Activated T-helper 1 cell treated with anti-CD3 and anti-CD28 coated beads, Interleukin-12 subunit alpha, Interleukin-12 subunit beta, Interleukin-2, Interleukin-4 antibody, amounts not matched to agents 30 ng/mL and 10 ng/mL and 1 ng/mL, durations not matched to agents 14 hours and 24 hours and 36 hours (primary cell): Measurements from ENCODE around the gene WDPCP. TPM values are rescaled to one million over a fixed set of nuclear protein-coding genes. Genes with fewer than 3 reads are reported as not detected.
"Not testable (repeated sequence)": the region's sequence is repeated elsewhere in the genome, so short reads cannot be mapped to it uniquely, and the experiment has no call there.

Source experiments
- DNase-seq: peaks from one replicate; pipeline ENCODE4 v3.0.0; 2021; ENCODE audit warnings: low spot score
- H3K27ac Mint-ChIP-seq: one replicate; pipeline ENCODE4 v1.8.0; 2021; ENCODE audit warnings: mild to moderate bottlenecking, mixed read lengths
- H3K27me3 Mint-ChIP-seq: one replicate; pipeline ENCODE4 v1.8.0; 2022; ENCODE audit warnings: mild to moderate bottlenecking, moderate library complexity, mixed read lengths; ENCODE audit not compliant: insufficient read depth
- H3K36me3 Mint-ChIP-seq: one replicate; pipeline ENCODE4 v1.8.0; 2021; ENCODE audit warnings: low read depth, mixed read lengths
- H3K4me1 Mint-ChIP-seq: one replicate; pipeline ENCODE4 v1.8.0; 2021; ENCODE audit warnings: low read depth, mixed read lengths
- H3K4me3 Mint-ChIP-seq: one replicate; pipeline ENCODE4 v1.8.0; 2021; ENCODE audit warnings: mild to moderate bottlenecking, moderate library complexity, mixed read lengths
- H3K9me3 Mint-ChIP-seq: one replicate; pipeline ENCODE4 v1.8.0; 2021; ENCODE audit warnings: mixed read lengths
- intact Hi-C: fragments of 100-400 bp; cut with micrococcal nuclease; formaldehyde crosslinking; loops from one replicate; pipeline ENCODE4 v1.15.1; 2024
- total RNA-seq: library from RNA; stranded (reverse); gene quantifications from 2 replicates; pipeline ENCODE4 v1.2.3, GENCODE V29; 2022

Gene WDPCP
- total RNA-seq, 1 donor from 2014 or later, result 7.7 TPM

DNA sequence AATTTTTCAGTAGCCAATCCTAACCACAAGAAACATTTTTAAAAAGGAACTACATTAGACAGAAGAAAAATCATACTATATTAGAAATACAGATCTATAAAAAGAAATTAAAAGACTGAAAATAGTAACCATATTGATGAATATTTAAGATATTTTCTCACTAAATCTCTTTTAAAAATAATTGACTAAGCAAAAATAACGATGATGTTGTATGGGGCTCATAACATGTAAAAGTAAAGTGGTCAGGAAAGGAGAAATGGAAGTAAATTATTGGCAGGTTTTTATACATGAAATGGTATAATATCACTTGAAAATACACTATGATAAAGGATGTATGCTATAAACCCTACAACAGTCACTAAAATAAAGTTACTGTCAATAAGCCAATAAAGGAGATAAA, 5.4 kb downstream of the WDPCP start:
- Mint-ChIP-seq H3K27ac (no peak overlapping the region), H3K4me1 (peaks cover 17% of the 10 kb centered on the region), H3K9me3 (no peaks in the 10 kb centered on the region), H3K27me3 (peaks cover 2% of the 10 kb centered on the region), H3K4me3 (no peak overlapping the region), H3K36me3 (no peaks in the 10 kb centered on the region)
- DNase-seq, result no peak
- intact Hi-C loops, result loop anchor here (10.0 kb wide), 2 partner anchors 872 to 1152 kb away; partner anchors contain the start of gene LGALSL

DNA sequence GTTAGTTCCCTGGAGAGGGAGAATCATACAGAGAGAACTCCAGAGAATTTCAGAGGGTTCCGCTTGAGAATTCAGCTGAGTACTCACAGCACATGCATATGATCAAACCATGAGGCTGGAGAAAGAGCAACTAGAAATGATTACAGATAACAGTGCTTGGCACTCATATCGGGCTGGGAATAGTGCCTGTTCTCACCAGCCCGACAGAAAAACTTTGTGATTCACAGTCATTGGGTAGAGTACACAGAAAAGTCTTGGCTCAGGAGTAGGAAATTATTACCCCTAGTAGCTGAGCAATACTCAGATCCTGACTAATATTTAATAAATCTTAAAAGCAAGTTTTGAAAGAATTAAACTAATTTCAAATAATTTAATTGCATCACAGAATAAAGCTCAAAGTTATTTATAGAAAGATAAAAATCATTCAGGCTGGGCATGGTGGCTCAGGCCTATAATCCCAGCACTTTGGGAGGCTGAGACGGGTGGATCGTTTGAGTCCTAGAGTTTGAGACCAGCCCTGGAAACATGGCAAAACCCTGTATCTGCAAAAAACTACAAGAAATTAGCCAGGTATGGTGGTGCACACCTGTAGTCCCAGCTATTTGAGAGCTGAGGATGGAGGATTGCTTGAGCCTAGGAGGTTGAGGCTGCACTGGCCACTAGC, 6.8 kb downstream of the WDPCP start:
- H3K36me3 Mint-ChIP-seq, result no peaks in the 10 kb centered on the region
- H3K9me3 Mint-ChIP-seq, result no peaks in the 10 kb centered on the region
- H3K4me3 Mint-ChIP-seq, result no peak overlapping the region
- DNase-seq, result no peak
- no peak overlapping the region for H3K27ac Mint-ChIP-seq
- peaks cover 5% of the 10 kb centered on the region for H3K4me1 Mint-ChIP-seq
- peaks cover 2% of the 10 kb centered on the region for H3K27me3 Mint-ChIP-seq
- intact Hi-C loops, result loop anchor here (10.0 kb wide), 2 partner anchors 873 to 1153 kb away; partner anchors contain the start of gene LGALSL

DNA sequence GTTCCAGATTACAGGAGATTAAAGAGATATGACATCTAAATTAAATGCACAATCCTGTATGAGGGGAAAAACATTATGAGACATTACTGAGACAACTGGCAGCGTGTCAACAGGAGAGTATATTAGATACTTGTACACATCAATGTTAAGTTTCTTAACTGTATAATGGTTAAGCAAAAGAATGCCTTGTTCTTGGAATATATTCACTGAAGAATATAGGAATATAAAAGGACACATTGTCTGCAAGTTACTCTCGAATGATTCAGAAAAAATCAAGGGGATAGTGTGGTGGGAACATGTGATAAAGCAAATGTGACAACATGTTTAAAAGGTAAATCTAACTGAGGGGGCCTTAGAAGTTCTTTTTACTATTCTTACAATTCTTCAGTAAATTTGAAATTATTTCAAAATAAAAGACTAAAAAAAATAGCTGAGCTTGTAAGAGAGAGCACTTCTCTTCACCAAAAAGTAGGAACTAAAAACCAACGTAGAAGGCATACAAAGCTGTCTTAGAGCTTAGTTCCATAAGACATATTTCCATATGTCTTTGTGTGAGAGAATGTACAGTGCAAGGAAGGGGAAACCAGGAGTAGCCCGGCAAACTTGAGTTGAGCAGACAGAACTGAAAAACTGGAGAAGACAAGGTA, 7.5 kb downstream of the WDPCP start:
- intact Hi-C loops, result loop anchor here (10.0 kb wide), 2 partner anchors 874 to 1154 kb away; partner anchors contain the start of gene LGALSL
- Mint-ChIP-seq H3K4me1 (peaks cover 5% of the 10 kb centered on the region), H3K27me3 (peaks cover 2% of the 10 kb centered on the region), H3K27ac (no peak overlapping the region), H3K9me3 (no peaks in the 10 kb centered on the region), H3K4me3 (no peak overlapping the region), H3K36me3 (no peaks in the 10 kb centered on the region)
- DNase-seq, result no peak

DNA sequence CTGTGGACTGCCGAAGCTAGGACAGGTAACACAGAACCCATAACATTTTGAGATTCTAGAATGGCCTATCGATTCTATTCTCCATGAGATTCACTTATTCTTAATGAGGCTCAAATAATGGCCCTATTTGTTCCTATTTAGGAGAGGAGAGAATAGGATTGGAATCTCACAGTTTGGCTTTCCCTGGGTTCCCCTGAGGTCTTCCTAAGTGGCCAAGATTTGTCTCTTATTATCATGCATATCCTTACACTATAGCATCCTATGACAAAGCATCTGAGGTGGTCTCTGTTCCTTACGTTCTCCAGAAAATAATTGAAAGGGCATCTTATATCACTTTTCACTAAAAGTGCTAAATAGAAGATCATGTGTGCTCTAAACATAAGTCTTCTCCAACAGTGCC, 9.5 kb downstream of the WDPCP start:
- intact Hi-C loops, result no loop called here
- H3K9me3 Mint-ChIP-seq, result peaks cover 4% of the 10 kb centered on the region
- peaks cover 5% of the 10 kb centered on the region for H3K4me1 Mint-ChIP-seq
- no peaks in the 10 kb centered on the region for H3K36me3 Mint-ChIP-seq
- no peak overlapping the region for H3K4me3 Mint-ChIP-seq
- no peak overlapping the region for H3K27ac Mint-ChIP-seq
- peaks cover 2% of the 10 kb centered on the region for H3K27me3 Mint-ChIP-seq
- no peak for DNase-seq

DNA sequence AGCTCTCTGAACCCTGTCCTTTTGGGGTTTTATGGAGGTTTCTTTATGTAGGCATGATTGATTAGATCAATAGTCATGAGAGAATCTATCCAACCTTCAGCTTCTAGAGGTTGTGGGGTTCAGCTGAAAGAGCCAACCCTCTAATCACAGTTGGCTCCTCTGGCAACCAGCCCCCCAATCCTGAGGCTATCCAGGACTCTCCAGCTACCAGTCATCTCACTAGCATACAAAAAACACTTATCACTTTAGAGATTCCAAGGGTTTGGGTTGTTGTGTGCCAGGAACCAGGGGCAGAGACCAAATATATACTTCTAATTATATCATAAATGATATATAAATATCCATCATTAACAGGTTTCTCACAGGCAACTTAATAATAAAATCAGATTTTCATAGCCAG, 11.7 kb downstream of the WDPCP start:
- no peaks in the 10 kb centered on the region for H3K36me3 Mint-ChIP-seq
- no peak for DNase-seq
- H3K27ac Mint-ChIP-seq, result no peak overlapping the region

DNA sequence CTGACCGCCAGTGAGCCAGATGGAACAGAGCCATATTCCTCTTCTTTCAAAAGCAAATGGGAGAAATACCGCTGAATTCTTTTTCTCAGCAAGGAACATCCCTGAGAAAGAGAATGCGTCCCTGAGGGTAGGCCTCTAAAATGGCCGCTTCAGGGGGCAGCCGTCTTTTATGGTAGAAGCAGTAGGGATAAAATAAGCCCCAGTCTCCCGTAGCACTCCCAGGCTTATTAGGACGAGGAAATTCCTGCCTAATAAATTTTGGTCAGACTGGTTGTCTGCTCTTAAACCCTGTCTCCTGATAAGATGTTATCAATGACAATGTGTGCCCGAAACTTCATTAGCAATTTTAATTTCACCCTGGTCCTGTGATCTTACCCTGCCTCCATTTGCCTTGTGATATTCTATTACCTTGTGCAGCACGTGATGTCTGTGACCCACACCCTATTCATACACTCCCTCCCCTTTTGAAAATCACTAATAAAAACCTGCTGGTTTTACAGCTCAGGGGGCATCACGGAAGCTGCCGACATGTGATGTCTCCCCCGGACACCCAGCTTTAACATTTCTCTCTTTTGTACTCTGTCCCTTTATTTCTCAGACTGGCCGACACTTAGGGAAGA, 14.4 kb downstream of the WDPCP start:
- DNase-seq, H3K27ac Mint-ChIP-seq, H3K4me3 Mint-ChIP-seq, H3K27me3 Mint-ChIP-seq, intact Hi-C loops, H3K4me1 Mint-ChIP-seq, H3K36me3 Mint-ChIP-seq: not testable (repeated sequence)
- peaks cover 12% of the 10 kb centered on the region for H3K9me3 Mint-ChIP-seq

More for the DNA sequence above, 11.7 kb downstream of the WDPCP start:
- no peaks in the 10 kb centered on the region for H3K27me3 Mint-ChIP-seq
- H3K4me1 Mint-ChIP-seq, result no peaks in the 10 kb centered on the region
- no peak overlapping the region for H3K4me3 Mint-ChIP-seq
- intact Hi-C loops, result no loop called here
- peaks cover 4% of the 10 kb centered on the region for H3K9me3 Mint-ChIP-seq

DNA sequence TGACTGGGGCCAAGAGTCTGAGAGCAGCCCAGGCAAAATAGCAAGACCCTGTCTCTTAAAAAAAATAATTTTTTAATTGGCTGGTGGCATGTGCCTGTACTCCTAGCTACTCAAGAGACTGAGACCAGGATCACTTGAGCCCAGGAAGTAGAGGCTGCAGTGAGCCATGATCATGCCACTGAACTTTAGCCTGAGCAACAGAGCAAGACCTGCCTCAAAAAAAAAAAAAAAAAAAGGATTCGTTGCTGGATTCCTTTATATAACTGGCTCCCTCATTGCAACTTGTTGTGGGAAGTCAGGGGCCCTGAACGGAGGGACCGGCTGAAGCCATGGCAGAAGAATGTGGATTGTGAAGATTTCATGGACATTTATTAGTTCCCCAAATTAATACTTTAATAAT, 15.3 kb downstream of the WDPCP start:
- DNase-seq, H3K27me3 Mint-ChIP-seq, H3K4me3 Mint-ChIP-seq, intact Hi-C loops, H3K36me3 Mint-ChIP-seq, H3K27ac Mint-ChIP-seq, H3K4me1 Mint-ChIP-seq: not testable (repeated sequence)
- H3K9me3 Mint-ChIP-seq, result peaks cover 19% of the 10 kb centered on the region

DNA sequence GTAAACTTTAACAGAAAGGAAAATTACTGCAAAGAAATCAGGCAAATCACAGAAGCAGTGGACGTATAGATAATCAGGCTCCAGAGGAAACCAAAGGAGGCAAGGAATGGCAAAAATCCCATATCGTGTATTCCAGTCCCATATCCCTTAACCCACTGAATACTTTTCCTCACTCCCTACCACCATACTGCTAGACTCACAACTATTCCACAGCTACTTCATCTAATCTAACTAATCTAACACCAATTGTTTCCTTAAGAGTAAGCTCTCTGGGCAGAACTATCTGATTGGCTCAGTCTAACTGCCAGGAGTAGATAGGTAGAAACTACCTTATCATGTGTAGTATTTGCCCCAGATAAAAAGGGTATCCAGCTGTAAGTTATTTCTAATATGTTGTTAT, 16.3 kb downstream of the WDPCP start:
- Mint-ChIP-seq H3K27ac (no peak overlapping the region), H3K4me1 (no peaks in the 10 kb centered on the region), H3K4me3 (no peak overlapping the region), H3K9me3 (peaks cover 29% of the 10 kb centered on the region), H3K27me3 (no peaks in the 10 kb centered on the region), H3K36me3 (no peaks in the 10 kb centered on the region)
- no peak for DNase-seq
- intact Hi-C loops, result no loop called here

DNA sequence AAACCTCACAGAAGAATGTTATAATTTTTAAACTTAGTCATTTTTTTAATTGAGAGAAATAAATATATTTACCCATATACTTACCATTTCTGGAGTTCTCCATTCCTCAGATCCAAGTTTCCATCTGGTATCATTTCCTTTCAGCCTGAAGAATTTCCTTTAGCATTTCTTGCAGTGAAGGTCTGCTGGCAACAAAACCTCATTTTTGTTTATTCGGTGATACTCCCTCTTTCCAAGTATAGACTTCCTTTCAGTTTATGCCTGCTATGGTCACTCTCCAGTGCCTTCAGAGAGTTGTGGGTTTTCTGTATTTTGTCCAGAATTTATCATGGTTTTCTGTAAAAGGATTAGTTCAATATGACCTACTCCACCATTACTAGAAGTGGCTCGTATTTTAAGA, 17.0 kb downstream of the WDPCP start:
- no peak for DNase-seq
- Mint-ChIP-seq H3K4me3 (no peak overlapping the region), H3K27me3 (no peaks in the 10 kb centered on the region), H3K36me3 (no peaks in the 10 kb centered on the region), H3K4me1 (no peaks in the 10 kb centered on the region), H3K27ac (no peak overlapping the region), H3K9me3 (peaks cover 32% of the 10 kb centered on the region)
- intact Hi-C loops, result no loop called here

DNA sequence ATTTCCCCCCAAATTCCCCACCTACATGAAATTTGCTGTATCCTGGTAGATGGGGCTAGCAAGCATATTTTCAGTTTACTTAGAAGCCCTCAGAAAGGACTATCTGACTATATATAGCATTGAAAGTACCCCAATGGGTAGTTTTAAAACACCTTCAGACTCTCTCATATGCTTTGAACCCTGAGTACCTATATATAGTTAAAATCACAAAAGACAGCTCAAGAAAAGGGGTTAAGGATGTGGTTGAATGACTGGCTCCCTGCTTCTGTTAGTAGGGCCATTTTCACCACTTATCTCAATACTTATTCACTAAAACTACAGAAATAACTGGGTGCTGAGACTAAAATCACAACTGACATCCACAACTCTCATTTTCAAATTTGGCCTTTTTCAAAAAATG, 18.5 kb downstream of the WDPCP start:
- Mint-ChIP-seq H3K27me3 (no peaks in the 10 kb centered on the region), H3K27ac (no peak overlapping the region), H3K4me3 (no peak overlapping the region), H3K36me3 (no peaks in the 10 kb centered on the region), H3K9me3 (peaks cover 39% of the 10 kb centered on the region), H3K4me1 (no peaks in the 10 kb centered on the region)
- intact Hi-C loops, result no loop called here
- no peak for DNase-seq

DNA sequence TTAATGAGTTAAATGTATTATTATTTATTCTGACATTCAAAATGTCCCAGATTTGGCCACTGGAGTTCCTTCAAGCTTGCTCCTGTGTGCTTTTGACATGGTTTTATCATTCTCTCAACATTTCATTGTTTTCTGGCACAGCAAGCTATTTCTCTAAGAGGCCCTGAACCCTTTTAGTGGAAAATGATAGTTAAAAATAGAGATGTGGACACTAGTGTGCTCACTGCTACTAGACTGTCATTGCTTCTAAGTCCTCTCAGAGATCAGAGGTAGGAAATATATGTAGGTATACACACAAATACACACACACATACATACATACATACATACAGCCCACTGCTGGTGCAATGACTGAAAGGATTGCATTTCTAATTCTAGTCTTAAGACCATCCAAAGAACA, 25.5 kb downstream of the WDPCP start:
- peaks cover 3% of the 10 kb centered on the region for H3K36me3 Mint-ChIP-seq
- intact Hi-C loops, result no loop called here
- H3K27ac Mint-ChIP-seq, result no peak overlapping the region
- H3K4me3 Mint-ChIP-seq, result no peak overlapping the region
- peaks cover 45% of the 10 kb centered on the region for H3K9me3 Mint-ChIP-seq
- no peaks in the 10 kb centered on the region for H3K4me1 Mint-ChIP-seq
- no peaks in the 10 kb centered on the region for H3K27me3 Mint-ChIP-seq
- no peak for DNase-seq

DNA sequence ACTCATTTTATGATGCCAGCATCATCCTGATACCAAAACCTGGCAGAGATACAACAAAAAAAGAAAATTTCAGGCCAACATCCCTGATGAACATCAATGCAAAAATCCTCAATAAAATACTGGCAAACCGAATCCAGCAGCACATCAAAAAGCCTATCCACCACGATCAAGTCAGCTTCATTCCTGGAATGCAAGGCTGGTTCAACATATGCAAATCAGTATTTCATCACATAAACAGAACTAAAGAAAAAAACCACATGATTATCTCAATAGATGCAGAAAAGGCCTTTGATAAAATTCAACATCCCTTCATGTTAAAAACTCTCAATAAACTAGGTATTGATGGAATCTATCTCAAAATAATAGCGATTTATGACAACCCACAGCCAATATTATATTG, 29.4 kb downstream of the WDPCP start:
- peaks cover 39% of the 10 kb centered on the region for H3K9me3 Mint-ChIP-seq
- H3K4me3 Mint-ChIP-seq, H3K4me1 Mint-ChIP-seq, H3K27ac Mint-ChIP-seq, H3K36me3 Mint-ChIP-seq, DNase-seq, H3K27me3 Mint-ChIP-seq, intact Hi-C loops: not testable (repeated sequence)

DNA sequence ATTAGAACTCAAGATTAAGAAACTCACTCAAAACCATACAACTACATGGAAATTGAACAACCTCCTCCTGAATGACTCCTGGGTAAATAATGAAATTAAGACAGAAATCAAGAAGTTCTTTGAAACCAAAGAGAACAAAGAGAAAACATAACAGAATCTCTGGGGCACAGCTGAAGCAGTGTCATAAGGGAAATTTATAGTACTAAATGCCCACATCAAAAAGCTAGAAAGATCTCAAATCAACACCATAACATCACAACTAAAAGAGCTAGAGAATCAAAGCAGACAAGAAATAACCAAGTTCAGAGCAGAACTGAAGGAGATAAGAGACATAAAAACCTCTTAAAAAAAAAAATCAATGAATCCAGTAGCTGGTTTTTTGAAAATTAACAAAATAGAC, 30.5 kb downstream of the WDPCP start:
- H3K36me3 Mint-ChIP-seq, H3K27me3 Mint-ChIP-seq: not testable (repeated sequence)
- H3K9me3 Mint-ChIP-seq, result peaks cover 39% of the 10 kb centered on the region

More for the DNA sequence above, 30.5 kb downstream of the WDPCP start:
- DNase-seq, H3K4me3 Mint-ChIP-seq, H3K4me1 Mint-ChIP-seq, intact Hi-C loops, H3K27ac Mint-ChIP-seq: not testable (repeated sequence)
